Measurements from ENCODE around the gene ZNF134. TPM values are rescaled to one million over a fixed set of nuclear protein-coding genes. Genes with fewer than 3 reads are reported as not detected.
A peak's percentile ranks its signal among the peaks of the same experiment; 100 is the strongest.

Gene ZNF134
- total and polyA plus RNA-seq, 12 donors: 3.2 to 25.2 (median 18.9) TPM

GRCh38 chr19:57583521-57584416 lies 30.3 kb upstream of the ZNF134 start, which contains the start of gene ZIK1:
Gene ZIK1, plus strand, starts transcription at chr19:57584145. Its CDS starts 212 bp downstream, at chr19:57584357.
- H3K9me3 ChIP-seq (replicated peaks in 1 of 3): peaks cover 0 to 16% (median 0%) of the 10 kb centered on the region in 3 donors
- intact Hi-C loops (cut with DNase I): no loop called here
- peak within 1 kb of the TSS in 2 of 5 donors; percentile 39 to 66 for H3K27ac ChIP-seq
- DNase-seq: peak; percentile 89 to 97 (median 93)
- TF ChIP-seq CTCF (IDR thresholded peaks at IDR 0.05) (peak in 1 of 6 experiments; percentile 11), POLR2A (IDR thresholded peaks at IDR 0.05) (peak in 1 of 2 donors; percentile 26)
- H3K27me3 ChIP-seq: no peaks in the 10 kb centered on the region
- peak within 1 kb of the TSS in 3 of 4 donors; percentile 33 to 61 (median 58) for H3K4me3 ChIP-seq
- H3K36me3 ChIP-seq (replicated peaks in 1 of 2): no peaks in the 10 kb centered on the region
- peaks cover 4 to 19% of the 10 kb centered on the region in 2 donors for H3K4me1 ChIP-seq (replicated peaks in 1 of 2)
- 1 to 2% (median 2%) methylated on average over 33 to 76 of the region's 76 CpGs; no CpG with 5 or more reads in 1 of the 4 donors for WGBS, 4 donors

- Histone ChIP-seq H3K36me3 (replicated peaks in 1 of 2) (peaks cover 0 to 13% of the 10 kb centered on the region in 2 donors), H3K27ac (no peak overlapping the region), H3K27me3 (no peaks in the 10 kb centered on the region), H3K4me1 (replicated peaks in 1 of 2) (peaks cover 4 to 14% of the 10 kb centered on the region in 2 donors), H3K4me3 (no peak overlapping the region), H3K9me3 (replicated peaks in 1 of 3) (peaks cover 0 to 50% (median 0%) of the 10 kb centered on the region in 3 donors)
- DNase-seq: no peak
- WGBS, 4 donors: 100% methylated on average over 1 of the region's 1 CpG
- TF ChIP-seq POLR2A (IDR thresholded peaks at IDR 0.05) (no peak), CTCF (IDR thresholded peaks at IDR 0.05) (no peak)
- intact Hi-C loops (cut with DNase I): no loop called here
Observed at GRCh38 chr19:57587529-57587928, 26.5 kb upstream of the ZNF134 start.

GRCh38 chr19:57599377-57599760 lies 14.7 kb upstream of the ZNF134 start:
- no peaks in the 10 kb centered on the region for H3K9me3 ChIP-seq (replicated peaks in 1 of 3)
- H3K36me3 ChIP-seq (replicated peaks in 1 of 2): no peaks in the 10 kb centered on the region
- TF ChIP-seq POLR2A (IDR thresholded peaks at IDR 0.05) (no peak), CTCF (IDR thresholded peaks at IDR 0.05) (no peak)
- intact Hi-C loops (cut with DNase I): no loop called here
- no peaks in the 10 kb centered on the region for H3K27me3 ChIP-seq
- peak overlapping the region in 3 of 4 donors; percentile 45 to 90 (median 66) for H3K4me3 ChIP-seq
- WGBS, 4 donors: 49 to 57% (median 56%) methylated on average over 8 of the region's 8 CpGs
- no peak for DNase-seq
- H3K27ac ChIP-seq: peak overlapping the region in 1 of 5 donors; percentile 33
- peaks cover 0 to 9% of the 10 kb centered on the region in 2 donors for H3K4me1 ChIP-seq (replicated peaks in 1 of 2)

GRCh38 chr19:57599761-57600383 lies 14.2 kb upstream of the ZNF134 start, which contains the start of gene ZNF530:
Gene ZNF530, plus strand, starts transcription at chr19:57599885. Its CDS starts 4,461 bp downstream, at chr19:57604346.
- Histone ChIP-seq H3K36me3 (replicated peaks in 1 of 2) (no peaks in the 10 kb centered on the region), H3K4me1 (replicated peaks in 1 of 2) (peaks cover 0 to 9% of the 10 kb centered on the region in 2 donors), H3K9me3 (replicated peaks in 1 of 3) (no peaks in the 10 kb centered on the region), H3K27me3 (no peaks in the 10 kb centered on the region), H3K4me3 (peak within 1 kb of the TSS in 3 of 4 donors; percentile 45 to 90 (median 66)), H3K27ac (peak within 1 kb of the TSS in 1 of 5 donors; percentile 33)
- 0 to 1% (median 0%) methylated on average over 22 to 53 of the region's 53 CpGs for WGBS, 4 donors
- TF ChIP-seq POLR2A (IDR thresholded peaks at IDR 0.05): no peak
- no peak for TF ChIP-seq CTCF (IDR thresholded peaks at IDR 0.05)
- DNase-seq: peak; percentile 94 to 97 (median 96)
- intact Hi-C loops (cut with DNase I): no loop called here
